Neural cell (in vitro differentiated cells): ENCODE measurements around the gene TSPAN11. TPM values are rescaled to one million over a fixed set of nuclear protein-coding genes. Genes with fewer than 3 reads are reported as not detected.

ENCODE experiments used
- H2AFZ ChIP-seq: fragments of 200-600, 300-800 bp; sonication (generic), shearing (Covaris generic); 2 replicates; pipeline ENCODE4 v1.6.0; 2014; ENCODE audit warnings: low read depth, mild to moderate bottlenecking, antibody characterized with exemption, low read length, moderate library complexity
- H3F3A ChIP-seq: fragments of 200-600 bp; shearing (Covaris generic); 2 replicates; pipeline ENCODE4 v1.6.1; 2016; ENCODE audit warnings: mild to moderate bottlenecking, moderate library complexity, mixed read lengths, antibody characterized with exemption, low read length; ENCODE audit not compliant: insufficient read depth, poor library complexity, severe bottlenecking
- H3K27ac ChIP-seq: fragments of 200-600, 300-800 bp; sonication (generic), shearing (Covaris generic); 2 replicates; pipeline ENCODE4 v1.5.1; 2014; ENCODE audit warnings: mild to moderate bottlenecking, low read length, moderate library complexity
- H3K27me3 ChIP-seq: fragments of 300-800, 200-600 bp; sonication (generic), shearing (Covaris generic); 2 replicates; pipeline ENCODE4 v1.6.0; 2014; ENCODE audit warnings: mild to moderate bottlenecking, low read depth, low read length, moderate library complexity; ENCODE audit not compliant: insufficient read depth
- H3K36me3 ChIP-seq: fragments of 300-800, 200-600 bp; sonication (generic), shearing (Covaris generic); 2 replicates; pipeline ENCODE4 v1.5.1; 2014; ENCODE audit warnings: mild to moderate bottlenecking, antibody characterized with exemption, low read length, moderate library complexity; ENCODE audit not compliant: insufficient read depth
- H3K4me2 ChIP-seq: fragments of 300-800, 200-600 bp; sonication (generic), shearing (Covaris generic); 2 replicates; pipeline ENCODE4 v1.6.0; 2014; ENCODE audit warnings: mild to moderate bottlenecking, low read length
- H3K4me3 ChIP-seq: fragments of 300-800, 200-600 bp; sonication (generic), shearing (Covaris generic); 2 replicates; pipeline ENCODE4 v1.5.1; 2014; ENCODE audit warnings: mild to moderate bottlenecking, low read length, moderate library complexity
- H3K79me2 ChIP-seq: fragments of 200-600 bp; shearing (Covaris generic); replicated peaks from 2 replicates; pipeline ENCODE4 v1.6.0; 2014; ENCODE audit warnings: mild to moderate bottlenecking, low read length, moderate library complexity; ENCODE audit not compliant: insufficient read depth
- H3K9ac ChIP-seq: fragments of 300-800, 200-600 bp; sonication (generic), shearing (Covaris generic); 2 replicates; pipeline ENCODE4 v1.6.1; 2016; ENCODE audit warnings: mild to moderate bottlenecking, low read length, mixed read lengths
- H3K9me2 ChIP-seq: fragments of 200-600 bp; shearing (Covaris generic); 2 replicates; pipeline ENCODE4 v1.6.1; 2016; ENCODE audit warnings: mild to moderate bottlenecking, low read length, mixed read lengths; ENCODE audit not compliant: insufficient read depth
- H3K9me3 ChIP-seq: fragments of 200-600, 300-800 bp; sonication (generic), shearing (Covaris generic); 2 replicates; pipeline ENCODE4 v1.6.1; 2016; ENCODE audit warnings: mild to moderate bottlenecking, mixed run types, low read length, moderate library complexity, mixed read lengths
- H4K20me1 ChIP-seq: fragments of 200-600 bp; shearing (Covaris generic); 2 replicates; pipeline ENCODE4 v1.6.1; 2016; ENCODE audit warnings: mild to moderate bottlenecking, mixed run types; ENCODE audit not compliant: insufficient read depth
- EP300 ChIP-seq: fragments of 450-650 bp; conservative IDR thresholded peaks from 2 replicates; pipeline ENCODE4 v1.6.1; 2014; ENCODE audit warnings: antibody characterized with exemption, mild to moderate bottlenecking, moderate library complexity; ENCODE audit not compliant: poor library complexity, severe bottlenecking
- EZH2 ChIP-seq: fragments of 200-600, 300-800 bp; shearing (Covaris generic), sonication (generic); IDR thresholded peaks from 2 replicates; pipeline ENCODE4 v1.6.1; 2014; ENCODE audit warnings: antibody characterized with exemption, low read length, borderline replicate concordance, mild to moderate bottlenecking; ENCODE audit not compliant: insufficient read depth, poor library complexity, severe bottlenecking
- MXI1 ChIP-seq: fragments of 450-650 bp; conservative IDR thresholded peaks from 2 replicates; pipeline ENCODE4 v1.6.1; 2014; ENCODE audit warnings: antibody characterized with exemption, mild to moderate bottlenecking; ENCODE audit not compliant: poor library complexity, severe bottlenecking
- POLR2AphosphoS5 ChIP-seq: IDR thresholded peaks from 2 replicates; pipeline ENCODE4 v1.6.1; 2012
- RAD21 ChIP-seq: fragments of 450-650 bp; conservative IDR thresholded peaks from 2 replicates; pipeline ENCODE4 v1.6.1; 2014; ENCODE audit warnings: antibody characterized with exemption, mild to moderate bottlenecking, moderate library complexity
- SMC3 ChIP-seq: fragments of 450-650 bp; conservative IDR thresholded peaks from 2 replicates; pipeline ENCODE4 v1.6.1; 2014; ENCODE audit warnings: antibody characterized with exemption, mild to moderate bottlenecking, moderate library complexity; ENCODE audit not compliant: poor library complexity
- TAF1 ChIP-seq: IDR thresholded peaks from 2 replicates; pipeline ENCODE4 v1.6.1; 2012; ENCODE audit warnings: low read depth
- polyA plus RNA-seq: library from polyadenylated mRNA; depleted of rRNA; stranded (reverse); fragments of >200 nt; gene quantifications from 2 replicates; pipeline ENCODE4 v1.2.3, GENCODE V29; 2014
- TF ChIP-seq, protein P1 (sequence below): fragments of 450-650 bp; IDR thresholded peaks from 2 replicates; pipeline ENCODE4 v1.5.1; 2014; ENCODE audit warnings: antibody characterized with exemption, mild to moderate bottlenecking, moderate library complexity; ENCODE audit not compliant: poor library complexity, severe bottlenecking
- TF ChIP-seq, protein P2 (sequence below): IDR thresholded peaks from 2 replicates; pipeline ENCODE4 v1.6.1; 2012; ENCODE audit warnings: borderline replicate concordance

Gene TSPAN11
- polyA plus RNA-seq, 1 donor from 2014 or later = 5.6 TPM

DNA sequence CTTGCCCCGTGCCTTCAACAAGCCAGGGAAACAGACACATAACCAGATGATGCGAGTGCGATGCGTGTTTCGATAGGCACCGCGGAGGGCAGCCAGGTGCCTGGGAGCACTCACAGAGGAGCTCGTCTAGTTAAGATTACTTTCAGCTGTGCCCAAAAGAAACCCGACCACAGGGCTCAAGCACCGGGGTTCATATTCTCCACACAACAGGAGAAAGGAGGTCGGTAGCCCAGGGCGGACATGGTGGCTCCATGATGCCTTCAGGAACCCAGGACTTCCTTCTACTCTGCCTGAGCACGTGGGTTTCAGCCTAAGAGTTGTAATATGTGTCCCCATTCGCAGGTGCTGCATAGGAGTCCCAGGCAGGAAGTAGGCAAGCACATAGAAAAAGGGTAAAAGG is 93.4 kb downstream of the TSPAN11 start:
- Histone ChIP-seq H3K9me2 (no peaks in the 10 kb centered on the region), H3K9me3 (no peaks in the 10 kb centered on the region), H2AFZ (no peak overlapping the region), H3K27me3 (no peaks in the 10 kb centered on the region), H3K27ac (no peak overlapping the region), H3K9ac (no peak overlapping the region), H3K4me2 (no peak overlapping the region), H3F3A (no peaks in the 10 kb centered on the region), H3K79me2 (no peaks in the 10 kb centered on the region), H3K36me3 (no peaks in the 10 kb centered on the region), H4K20me1 (no peaks in the 10 kb centered on the region), H3K4me3 (no peak overlapping the region)
- no peak for TF ChIP-seq EP300
- TF ChIP-seq RAD21 = no peak
- no peak for TF ChIP-seq MXI1
- TF ChIP-seq SMC3 = no peak
- TF ChIP-seq TAF1 = no peak
- no peak for TF ChIP-seq EZH2
- TF ChIP-seq POLR2AphosphoS5 = no peak
- TF ChIP-seq, protein P1, sequence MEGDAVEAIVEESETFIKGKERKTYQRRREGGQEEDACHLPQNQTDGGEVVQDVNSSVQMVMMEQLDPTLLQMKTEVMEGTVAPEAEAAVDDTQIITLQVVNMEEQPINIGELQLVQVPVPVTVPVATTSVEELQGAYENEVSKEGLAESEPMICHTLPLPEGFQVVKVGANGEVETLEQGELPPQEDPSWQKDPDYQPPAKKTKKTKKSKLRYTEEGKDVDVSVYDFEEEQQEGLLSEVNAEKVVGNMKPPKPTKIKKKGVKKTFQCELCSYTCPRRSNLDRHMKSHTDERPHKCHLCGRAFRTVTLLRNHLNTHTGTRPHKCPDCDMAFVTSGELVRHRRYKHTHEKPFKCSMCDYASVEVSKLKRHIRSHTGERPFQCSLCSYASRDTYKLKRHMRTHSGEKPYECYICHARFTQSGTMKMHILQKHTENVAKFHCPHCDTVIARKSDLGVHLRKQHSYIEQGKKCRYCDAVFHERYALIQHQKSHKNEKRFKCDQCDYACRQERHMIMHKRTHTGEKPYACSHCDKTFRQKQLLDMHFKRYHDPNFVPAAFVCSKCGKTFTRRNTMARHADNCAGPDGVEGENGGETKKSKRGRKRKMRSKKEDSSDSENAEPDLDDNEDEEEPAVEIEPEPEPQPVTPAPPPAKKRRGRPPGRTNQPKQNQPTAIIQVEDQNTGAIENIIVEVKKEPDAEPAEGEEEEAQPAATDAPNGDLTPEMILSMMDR = no peak
- TF ChIP-seq, protein P2, sequence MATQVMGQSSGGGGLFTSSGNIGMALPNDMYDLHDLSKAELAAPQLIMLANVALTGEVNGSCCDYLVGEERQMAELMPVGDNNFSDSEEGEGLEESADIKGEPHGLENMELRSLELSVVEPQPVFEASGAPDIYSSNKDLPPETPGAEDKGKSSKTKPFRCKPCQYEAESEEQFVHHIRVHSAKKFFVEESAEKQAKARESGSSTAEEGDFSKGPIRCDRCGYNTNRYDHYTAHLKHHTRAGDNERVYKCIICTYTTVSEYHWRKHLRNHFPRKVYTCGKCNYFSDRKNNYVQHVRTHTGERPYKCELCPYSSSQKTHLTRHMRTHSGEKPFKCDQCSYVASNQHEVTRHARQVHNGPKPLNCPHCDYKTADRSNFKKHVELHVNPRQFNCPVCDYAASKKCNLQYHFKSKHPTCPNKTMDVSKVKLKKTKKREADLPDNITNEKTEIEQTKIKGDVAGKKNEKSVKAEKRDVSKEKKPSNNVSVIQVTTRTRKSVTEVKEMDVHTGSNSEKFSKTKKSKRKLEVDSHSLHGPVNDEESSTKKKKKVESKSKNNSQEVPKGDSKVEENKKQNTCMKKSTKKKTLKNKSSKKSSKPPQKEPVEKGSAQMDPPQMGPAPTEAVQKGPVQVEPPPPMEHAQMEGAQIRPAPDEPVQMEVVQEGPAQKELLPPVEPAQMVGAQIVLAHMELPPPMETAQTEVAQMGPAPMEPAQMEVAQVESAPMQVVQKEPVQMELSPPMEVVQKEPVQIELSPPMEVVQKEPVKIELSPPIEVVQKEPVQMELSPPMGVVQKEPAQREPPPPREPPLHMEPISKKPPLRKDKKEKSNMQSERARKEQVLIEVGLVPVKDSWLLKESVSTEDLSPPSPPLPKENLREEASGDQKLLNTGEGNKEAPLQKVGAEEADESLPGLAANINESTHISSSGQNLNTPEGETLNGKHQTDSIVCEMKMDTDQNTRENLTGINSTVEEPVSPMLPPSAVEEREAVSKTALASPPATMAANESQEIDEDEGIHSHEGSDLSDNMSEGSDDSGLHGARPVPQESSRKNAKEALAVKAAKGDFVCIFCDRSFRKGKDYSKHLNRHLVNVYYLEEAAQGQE = no peak

DNA sequence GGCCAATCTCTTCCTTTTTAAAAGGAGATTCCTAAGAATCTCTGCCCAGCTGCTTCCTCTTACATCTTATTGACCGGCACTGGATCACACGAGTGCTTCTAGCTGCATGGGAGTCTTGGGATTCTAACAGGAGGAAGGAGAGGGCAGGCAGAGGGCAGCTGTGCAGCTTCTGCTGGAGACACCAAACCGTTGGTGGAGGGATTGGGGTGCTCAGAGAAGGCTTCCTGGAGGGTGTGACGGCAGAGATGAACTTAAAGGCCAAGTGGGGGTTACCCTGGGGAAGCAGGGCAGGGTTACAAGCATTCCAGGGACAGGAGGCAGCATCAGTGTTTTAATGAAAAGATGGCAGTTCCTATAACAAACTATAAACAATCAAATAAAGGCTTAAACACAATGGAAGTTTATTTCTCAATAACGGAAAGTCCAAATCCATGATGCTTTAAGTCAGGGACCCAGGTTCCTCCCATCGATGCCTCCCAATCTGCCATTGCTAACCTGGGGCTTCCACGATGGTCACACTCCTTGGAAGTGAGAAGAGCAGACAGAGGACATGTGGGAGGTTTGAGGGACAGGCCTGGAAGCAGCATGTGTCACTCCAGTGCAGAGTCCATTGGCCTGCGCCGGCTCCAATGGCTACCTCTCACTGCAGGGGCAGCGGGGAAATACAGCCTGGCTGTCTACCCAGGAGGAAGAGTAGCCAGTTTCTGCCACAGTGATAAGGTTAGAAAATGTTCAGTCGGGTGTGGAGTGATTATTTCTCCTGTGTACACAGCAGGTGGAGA is 94.0 kb downstream of the TSPAN11 start:
- no peak overlapping the region for H3K9ac ChIP-seq
- H3K4me3 ChIP-seq = no peak overlapping the region
- H3F3A ChIP-seq = no peaks in the 10 kb centered on the region
- no peak overlapping the region for H3K4me2 ChIP-seq
- no peaks in the 10 kb centered on the region for H3K36me3 ChIP-seq
- no peaks in the 10 kb centered on the region for H4K20me1 ChIP-seq
- no peaks in the 10 kb centered on the region for H3K79me2 ChIP-seq
- no peak overlapping the region for H2AFZ ChIP-seq
- TF ChIP-seq, protein P2 = no peak
- H3K27ac ChIP-seq = no peak overlapping the region
- H3K9me2 ChIP-seq = no peaks in the 10 kb centered on the region
- no peaks in the 10 kb centered on the region for H3K9me3 ChIP-seq
- H3K27me3 ChIP-seq = no peaks in the 10 kb centered on the region
